ENCODE results near the gene ZNF792.
"Not testable (repeated sequence)": the region's sequence is repeated elsewhere in the genome, so short reads cannot be mapped to it uniquely, and the experiment has no call there.

DNA sequence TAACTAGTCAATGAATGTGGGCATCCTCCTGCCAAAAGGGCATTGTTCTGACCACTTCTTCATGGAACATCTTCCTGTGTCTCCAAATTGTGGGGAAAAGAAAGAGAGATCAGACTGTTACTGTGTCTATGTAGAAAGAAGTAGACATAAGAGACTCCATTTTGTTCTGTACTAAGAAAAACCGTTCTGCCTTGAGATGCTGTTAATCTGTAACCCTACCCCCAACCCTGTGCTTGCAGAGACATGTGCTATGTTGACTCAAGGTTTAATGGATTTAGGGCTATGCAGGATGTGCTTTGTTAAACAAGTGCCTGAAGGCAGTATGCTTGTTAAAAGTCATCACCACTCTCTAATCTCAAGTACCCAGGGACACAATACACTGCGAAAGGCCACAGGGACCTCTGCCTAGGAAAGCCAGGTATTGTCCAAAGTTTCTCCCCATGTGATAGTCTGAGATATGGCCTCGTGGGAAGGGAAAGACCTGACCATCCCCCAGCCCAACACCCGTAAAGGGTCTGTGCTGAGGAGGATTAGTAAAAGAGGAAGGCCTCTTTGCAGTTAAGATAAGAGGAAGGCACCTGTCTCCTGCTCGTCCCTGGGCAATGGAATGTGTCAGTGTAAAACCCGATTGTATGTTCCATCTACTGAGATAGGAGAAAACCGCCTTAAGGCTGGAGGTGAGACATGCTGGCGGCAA, 43.8 kb downstream of the ZNF792 start:
- TF ChIP-seq POLR2AphosphoS5 (IDR thresholded peaks at IDR 0.05; ENCODE audit: borderline replicate concordance, low read depth, low read length); EZH2 (IDR thresholded peaks at IDR 0.05): not testable (repeated sequence)
